NCI-H446 (cell line): ENCODE data around the gene DOK7.

Source experiments
- DNase-seq, 2 experiments: peaks; one replicate each; lab custom pipeline; 2025; lab: John Stamatoyannopoulos, UW

DOK7 gene

DNA sequence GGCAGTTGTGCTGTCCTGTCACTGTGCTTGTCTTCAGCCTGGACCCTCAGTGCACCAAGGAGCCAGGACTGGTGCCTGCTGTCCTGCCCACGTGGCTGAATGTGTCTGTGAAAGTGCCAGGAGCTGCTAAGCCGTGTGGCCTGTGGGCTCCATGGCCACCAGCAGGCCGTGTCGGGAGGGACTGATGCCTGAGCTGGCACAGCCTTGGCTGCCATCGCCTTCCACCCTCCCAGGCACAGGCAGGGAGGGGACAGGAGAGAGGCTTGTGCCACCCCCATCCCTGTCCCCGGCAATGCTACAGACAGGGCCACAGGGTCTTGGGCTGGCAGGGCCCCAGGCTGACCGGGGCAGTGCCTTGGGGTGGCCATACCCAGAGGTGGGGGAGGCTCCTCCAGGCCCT lies 24.8 kb downstream of the DOK7 start:
- no peak for DNase-seq

DNA sequence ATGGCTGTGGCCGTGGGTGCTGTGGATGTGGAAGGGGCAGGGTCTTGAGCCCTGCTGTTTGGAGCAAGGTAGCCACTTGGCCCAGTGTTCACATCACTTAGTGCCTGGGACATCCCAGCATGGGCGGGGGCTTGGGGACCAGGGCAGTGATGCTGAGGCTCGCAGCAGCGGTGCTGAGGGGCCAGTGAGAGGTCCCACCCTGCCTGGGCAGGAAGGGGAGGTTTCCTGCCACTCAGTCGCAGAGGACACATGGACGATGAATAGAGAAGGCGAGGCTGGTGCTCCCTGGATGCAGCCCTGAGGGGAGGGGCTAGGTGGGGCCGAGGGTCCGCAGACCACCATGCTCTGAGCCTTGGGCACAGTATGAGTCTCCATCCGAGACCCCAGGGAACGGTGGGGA lies 25.7 kb downstream of the DOK7 start:
- no peak for DNase-seq

DNA sequence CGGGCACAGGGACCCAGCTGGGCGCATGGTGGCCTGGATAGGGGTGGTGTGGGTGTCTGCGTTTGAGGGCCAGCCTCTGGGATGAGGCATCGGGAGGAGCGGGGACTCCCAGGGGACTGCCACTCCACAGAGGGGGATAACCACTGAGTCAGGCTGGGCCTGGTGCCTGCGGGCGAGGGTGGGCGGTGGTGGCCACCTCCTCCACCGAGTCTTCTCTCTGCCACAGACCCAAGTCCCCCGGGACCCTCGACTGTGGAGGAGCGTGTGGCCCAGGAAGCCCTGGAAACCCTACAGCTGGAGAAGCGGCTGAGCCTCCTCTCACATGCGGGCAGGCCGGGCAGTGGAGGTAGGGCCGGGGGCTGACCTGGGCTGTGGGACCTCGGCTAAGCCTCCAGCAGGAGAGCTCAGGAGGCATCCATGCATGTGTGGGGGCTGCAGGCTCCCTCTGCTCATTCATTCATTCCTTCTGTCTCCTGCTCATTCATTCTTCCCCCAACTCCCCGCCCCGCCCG lies 26.4 kb downstream of the DOK7 start:
- DNase-seq, result no peak

GRCh38 chr4:3491681-3492405 lies 28.7 kb downstream of the DOK7 start:
- DNase-seq, result no peak

DNA sequence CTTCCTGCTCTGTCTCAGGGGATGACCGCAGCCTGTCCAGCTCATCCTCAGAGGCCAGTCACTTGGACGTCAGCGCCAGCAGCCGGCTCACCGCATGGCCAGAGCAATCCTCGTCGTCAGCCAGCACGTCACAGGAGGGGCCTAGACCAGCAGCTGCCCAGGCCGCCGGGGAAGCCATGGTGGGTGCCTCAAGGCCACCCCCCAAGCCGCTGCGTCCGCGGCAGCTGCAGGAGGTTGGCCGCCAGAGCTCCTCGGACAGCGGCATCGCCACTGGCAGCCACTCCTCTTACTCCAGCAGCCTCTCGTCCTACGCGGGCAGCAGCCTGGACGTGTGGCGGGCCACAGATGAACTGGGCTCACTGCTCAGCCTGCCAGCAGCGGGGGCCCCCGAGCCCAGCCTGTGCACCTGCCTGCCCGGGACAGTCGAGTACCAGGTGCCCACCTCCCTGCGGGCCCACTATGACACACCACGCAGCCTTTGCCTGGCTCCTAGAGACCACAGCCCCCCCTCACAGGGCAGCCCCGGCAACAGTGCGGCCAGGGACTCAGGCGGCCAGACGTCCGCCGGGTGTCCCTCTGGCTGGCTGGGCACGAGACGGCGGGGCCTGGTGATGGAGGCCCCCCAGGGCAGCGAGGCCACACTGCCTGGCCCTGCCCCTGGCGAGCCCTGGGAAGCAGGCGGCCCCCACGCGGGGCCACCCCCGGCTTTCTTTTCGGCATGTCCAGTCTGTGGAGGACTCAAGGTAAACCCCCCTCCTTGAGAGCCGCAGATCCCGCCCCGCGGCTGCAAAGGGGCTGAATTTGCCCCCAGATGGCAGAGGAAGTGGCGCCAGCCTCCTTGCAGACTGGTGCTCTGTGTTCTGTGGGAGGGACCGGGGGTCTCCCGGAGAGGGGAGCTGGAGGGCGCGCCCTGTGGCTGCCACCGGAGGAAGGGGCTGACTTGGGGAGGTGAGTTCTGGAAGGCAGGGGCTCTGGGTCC lies 29.9 kb downstream of the DOK7 start:
- no peak for DNase-seq

- DNase-seq, result no peak
Observed at GRCh38 chr4:3493720-3494461, 30.8 kb downstream of the DOK7 start.

- no peak for DNase-seq
Observed at GRCh38 chr4:3494462-3494871, 31.4 kb downstream of the DOK7 start.

DNA sequence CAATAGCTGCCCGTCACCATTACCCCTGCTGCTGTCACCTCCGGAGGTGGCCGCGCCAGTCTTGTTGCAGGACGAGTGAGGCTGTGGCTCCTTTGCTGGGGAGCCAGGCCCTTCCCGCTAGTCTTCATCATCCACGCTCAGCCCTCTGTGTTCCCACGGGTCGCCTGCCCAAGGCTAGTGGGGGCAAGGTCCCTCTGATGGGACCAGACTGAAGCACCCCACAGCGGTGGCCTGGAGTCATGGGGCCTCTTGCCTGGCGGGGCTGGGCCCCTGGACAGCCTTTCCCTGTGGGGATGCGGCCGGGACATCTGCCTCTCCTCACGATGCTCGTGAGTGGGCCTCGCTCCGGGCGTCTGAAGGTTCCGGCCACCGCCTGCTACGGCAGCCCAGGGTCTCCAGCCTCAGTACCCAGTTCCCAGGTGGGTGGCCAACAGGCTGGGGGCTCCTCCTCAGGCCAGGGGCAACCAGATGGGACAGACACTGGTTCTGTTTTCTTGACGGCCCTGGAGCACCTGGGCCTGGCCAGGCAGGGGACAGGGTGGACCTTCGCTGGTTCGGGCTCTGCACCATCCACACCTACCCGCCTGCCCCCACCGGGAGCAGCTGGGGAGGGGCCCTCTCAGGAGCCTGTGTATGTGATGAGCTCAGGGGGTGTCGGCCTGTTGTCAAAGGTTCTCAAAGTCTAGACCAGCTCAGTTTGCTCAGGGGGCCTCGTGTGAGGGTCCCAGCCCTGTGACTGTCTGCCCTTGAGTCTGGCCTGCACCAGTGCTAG lies 32.3 kb downstream of the DOK7 start:
- no peak for DNase-seq

DNA sequence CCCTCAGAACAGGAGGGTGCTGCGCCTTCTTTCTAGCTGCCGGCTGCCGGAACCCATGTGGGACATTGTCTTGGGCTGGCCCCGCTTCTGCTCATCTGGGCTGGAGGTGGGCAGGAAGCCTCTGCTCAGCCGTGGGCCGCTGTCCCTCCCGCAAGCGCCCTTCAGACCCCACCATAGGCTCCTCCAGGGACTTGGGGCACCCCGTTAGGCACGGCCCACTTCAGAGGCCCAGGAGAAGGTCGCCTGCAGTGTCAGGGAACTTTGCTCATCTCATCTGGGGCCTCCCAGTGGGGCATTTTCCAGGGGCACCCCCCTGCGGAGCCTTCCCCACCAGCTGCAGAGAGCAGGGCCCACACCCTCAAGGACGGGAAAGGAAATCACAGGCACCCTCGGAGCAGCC lies 32.9 kb downstream of the DOK7 start:
- no peak for DNase-seq

DNA sequence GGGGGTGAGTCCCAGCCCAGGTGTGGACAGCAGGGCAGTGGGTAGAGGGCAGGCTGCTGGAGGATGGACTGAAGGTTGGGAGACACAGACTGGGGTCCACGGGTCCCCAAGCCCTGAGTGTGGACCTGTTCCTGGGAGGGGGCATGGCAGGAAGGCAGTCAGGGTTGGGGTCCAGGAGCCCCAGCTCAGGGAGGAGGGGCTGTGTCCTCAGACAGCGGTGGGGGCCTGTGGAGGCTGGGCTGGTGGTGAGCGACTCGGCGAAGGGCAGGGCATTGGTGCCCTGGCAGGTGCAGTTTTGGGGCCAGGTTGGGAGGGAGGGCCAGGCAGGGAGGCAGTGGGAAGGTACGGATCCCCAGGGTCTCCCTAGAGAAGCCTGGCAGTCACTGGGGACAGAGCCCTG lies 34.0 kb downstream of the DOK7 start:
- no peak for DNase-seq

DNA sequence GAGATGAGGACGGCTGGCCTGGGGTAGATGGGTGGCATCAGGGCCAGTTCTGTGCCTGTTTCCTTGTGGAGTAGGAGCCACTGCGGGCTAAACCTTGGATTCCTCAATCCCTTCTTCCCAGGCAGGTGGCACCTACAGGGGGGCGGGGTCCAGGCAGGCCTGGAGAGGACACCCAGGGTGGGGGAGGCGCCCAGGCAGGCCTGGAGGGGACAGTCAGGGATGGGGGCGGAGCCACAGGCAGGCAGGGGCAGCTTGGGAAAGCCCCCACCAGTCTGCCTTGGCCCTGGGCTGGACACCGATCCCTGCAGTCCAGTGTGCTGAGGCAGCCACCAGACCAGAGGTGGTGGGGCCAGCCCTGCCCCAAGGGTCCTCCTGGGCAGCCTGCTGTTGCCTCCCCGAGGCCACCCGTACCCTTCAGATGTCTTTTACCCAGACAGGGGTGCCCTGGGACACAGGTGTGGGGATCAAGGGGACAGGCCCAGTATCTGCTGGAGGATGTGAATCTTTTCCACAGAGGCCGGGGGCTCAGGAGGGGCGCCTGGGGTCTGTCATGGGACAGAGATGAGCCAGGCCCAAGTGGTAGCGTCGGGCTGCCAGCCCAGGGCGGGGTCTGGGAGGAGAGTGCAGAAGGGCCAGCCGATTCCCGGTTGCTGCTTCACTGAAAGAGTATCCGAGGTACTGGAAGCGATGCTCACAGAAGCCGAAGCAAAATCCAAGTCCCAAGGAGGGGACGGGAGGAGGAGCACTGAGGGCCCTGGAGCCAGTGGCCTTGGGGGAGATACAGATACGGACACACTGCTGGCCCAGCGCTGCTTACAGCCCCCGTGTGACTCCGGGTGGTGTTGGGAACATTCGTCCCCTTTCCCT lies 34.6 kb downstream of the DOK7 start:
- DNase-seq, result no peak

- DNase-seq, result no peak
Observed at GRCh38 chr4:3498407-3498806, 35.3 kb downstream of the DOK7 start.

DNA sequence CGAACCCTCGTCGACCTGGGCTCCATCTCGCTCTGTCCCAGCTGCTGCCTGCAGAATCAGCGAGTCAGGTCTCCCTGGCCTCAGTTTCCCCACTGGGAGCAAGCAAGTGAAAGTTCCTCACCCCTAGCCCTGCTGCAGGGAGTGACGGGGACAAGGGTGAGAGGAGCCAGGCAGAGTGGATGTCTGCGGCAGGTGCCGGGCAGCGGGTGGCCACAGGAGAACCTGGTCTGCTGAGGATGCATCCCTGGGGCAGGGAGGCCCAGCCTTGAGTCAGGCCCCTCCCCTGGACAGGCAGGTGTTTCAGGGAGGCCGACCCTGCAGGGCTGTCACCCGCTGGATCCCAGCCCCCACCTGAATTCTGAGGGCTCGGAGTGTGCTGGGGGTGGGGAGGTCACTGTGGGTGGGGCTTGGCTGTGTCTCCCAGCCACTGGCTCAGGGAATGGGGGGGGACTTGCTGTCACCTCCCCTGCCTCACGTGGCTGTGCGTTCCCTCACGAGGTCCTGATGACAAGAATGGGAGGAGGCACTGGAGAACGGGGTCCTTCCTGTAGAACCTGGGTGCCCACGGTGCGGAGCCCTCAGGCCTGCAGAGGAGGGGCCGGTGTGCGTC lies 35.9 kb downstream of the DOK7 start:
- no peak for DNase-seq

GRCh38 chr4:3499710-3500109 lies 36.6 kb downstream of the DOK7 start:
- DNase-seq, result no peak

GRCh38 chr4:3500111-3500510 lies 37.0 kb downstream of the DOK7 start:
- DNase-seq, result no peak

GRCh38 chr4:3500634-3501101 lies 37.6 kb downstream of the DOK7 start:
- DNase-seq, result no peak

GRCh38 chr4:3501126-3501824 lies 38.2 kb downstream of the DOK7 start:
- DNase-seq, result no peak

DNA sequence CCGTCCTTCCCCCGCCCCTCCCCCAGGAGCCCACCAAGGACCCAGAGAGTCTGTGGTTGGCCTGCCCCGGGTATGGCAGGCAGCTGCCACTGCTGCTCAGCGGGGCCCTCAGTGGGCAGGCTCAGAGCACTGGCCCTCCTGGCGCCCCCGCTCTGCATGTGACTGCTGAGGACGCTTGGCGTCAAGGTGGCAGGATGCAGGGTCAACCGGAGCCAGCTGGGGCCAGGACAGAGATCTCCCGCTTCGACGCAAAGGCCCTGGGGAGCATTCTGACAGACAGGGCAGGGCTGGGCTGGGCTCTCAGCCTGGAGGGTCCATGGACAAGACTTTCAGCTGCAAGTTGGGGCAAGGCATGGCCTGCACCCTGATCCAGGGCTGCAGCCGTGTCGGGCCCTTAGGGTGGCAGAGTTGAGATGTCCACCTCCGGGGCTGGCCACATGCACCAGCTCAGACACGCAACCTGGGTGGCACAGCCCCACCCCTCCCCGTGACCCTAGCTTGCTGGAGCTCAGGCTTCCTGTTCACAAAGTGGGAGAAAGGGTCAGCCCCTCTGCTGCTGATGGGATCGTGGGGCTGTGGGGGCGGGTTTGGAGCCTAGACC lies 38.8 kb downstream of the DOK7 start:
- no peak for DNase-seq
